AG04449 (cell line): Measurements from ENCODE around the gene RPRD2.
A peak's percentile ranks its signal among the peaks of the same experiment; 100 is the strongest.

Experiments used
- CTCF ChIA-PET: fragments of 350-600 bp; formaldehyde crosslinking; extraction: SDS; loops from one replicate; lab custom pipeline; 2021; ENCODE audit warnings: antibody characterized with exemption; lab: Yijun Ruan, JAX
- POLR2A ChIA-PET: fragments of 400-600, 350-600 bp; formaldehyde crosslinking; extraction: SDS; loops from one replicate; lab custom pipeline; 2020; ENCODE audit warnings: antibody characterized with exemption, inconsistent platforms; lab: Yijun Ruan, JAX
- DNase-seq: peaks from one replicate; pipeline ENCODE4 v3.0.0-alpha.2; 2010; ENCODE audit warnings: low read depth, low spot score
- H3K4me3 ChIP-seq: 2 replicates; pipeline ENCODE4 v1.5.1; 2011; ENCODE audit warnings: low read depth, mild to moderate bottlenecking, control low read depth, low read length
- CTCF ChIP-seq: IDR thresholded peaks from one replicate; pipeline ENCODE4 v1.5.1; 2011; ENCODE audit warnings: mild to moderate bottlenecking, moderate library complexity, low read length, control low read depth, inconsistent platforms; ENCODE audit not compliant: insufficient read depth; ENCODE audit errors: missing control alignments

The RPRD2 gene

DNA sequence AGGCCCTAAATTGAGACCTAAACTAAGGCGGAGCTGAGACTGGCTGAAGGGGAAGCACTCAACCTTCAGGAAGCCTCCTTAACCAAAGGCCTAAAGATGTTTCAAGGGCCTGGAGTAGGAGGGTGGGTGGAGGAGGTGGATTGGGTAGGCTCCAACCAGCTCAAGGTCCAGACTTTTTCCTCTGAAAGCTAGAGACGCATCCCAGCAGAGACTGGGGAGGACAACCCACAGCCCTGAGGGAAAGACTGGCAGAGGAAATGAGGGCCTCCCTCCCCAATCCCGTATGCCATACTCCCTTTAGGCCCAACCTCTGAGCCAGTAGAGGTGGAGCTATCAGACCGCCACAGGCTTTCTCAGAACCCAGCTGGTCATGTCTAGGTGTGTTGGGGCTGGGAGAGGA lies 145.0 kb downstream of the RPRD2 start:
- ChIA-PET CTCF (interaction anchor here (0.9 to 2.4 kb wide), 5 partner anchors 24 to 486 kb away, joined by 3 to 15 read pairs (median 5); no protein-coding TSS in a partner anchor), POLR2A (interaction anchor here (0.6 to 0.9 kb wide), 2 partner anchors 70 to 168 kb away, joined by 3 to 4 read pairs; partner anchors contain the start of gene MCL1)
- H3K4me3 ChIP-seq: peak overlapping the region; percentile 64
- DNase-seq: no peak
- no peak for TF ChIP-seq CTCF

DNA sequence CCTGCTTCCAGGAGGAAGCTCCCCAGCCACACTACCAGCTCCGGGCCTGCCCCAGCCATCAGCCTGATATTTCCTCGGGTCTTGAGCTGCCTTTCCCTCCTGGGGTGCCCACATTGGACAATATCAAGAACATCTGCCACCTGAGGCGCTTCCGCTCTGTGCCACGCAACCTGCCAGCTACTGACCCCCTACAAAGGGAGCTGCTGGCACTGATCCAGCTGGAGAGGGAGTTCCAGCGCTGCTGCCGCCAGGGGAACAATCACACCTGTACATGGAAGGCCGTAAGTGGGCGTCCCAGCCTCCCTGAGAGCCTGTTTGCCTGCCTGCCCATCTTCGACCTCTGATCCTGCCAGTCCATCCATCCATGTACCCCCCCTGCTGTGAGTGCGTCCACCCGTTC lies 147.6 kb downstream of the RPRD2 start:
- no peak for DNase-seq
- H3K4me3 ChIP-seq: no peak overlapping the region
- TF ChIP-seq CTCF: no peak
- ChIA-PET CTCF (interaction anchor here (1.0 to 11.8 kb wide), 4 partner anchors 22 to 256 kb away, joined by 3 to 160 read pairs (median 4); no protein-coding TSS in a partner anchor), POLR2A (no interaction called here)

DNA sequence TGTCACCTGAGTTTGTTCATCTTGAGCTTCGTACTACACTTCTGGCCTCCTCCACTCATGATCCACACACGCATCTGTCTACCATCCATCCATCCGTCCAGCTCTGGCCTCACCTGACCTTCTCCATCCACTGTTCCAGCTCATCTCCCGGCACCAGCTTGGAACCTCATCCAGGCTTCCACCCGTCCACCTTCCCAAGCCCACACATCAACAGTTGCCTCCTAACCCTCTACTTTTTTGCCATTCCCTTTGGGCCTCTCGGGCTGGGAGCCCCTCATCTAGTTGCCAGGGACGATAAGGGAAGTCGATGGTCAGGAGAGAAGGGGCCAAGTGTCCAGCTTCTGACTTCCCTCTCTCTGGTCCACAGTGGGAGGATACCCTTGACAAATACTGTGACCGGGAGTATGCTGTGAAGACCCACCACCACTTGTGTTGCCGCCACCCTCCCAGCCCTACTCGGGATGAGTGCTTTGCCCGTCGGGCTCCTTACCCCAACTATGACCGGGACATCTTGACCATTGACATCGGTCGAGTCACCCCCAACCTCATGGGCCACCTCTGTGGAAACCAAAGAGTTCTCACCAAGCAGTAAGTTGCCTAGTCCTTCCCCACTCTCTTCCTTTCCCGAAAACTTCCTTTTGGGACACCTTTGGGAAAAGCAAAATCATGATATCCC lies 148.2 kb downstream of the RPRD2 start:
- DNase-seq: no peak
- H3K4me3 ChIP-seq: no peak overlapping the region
- ChIA-PET CTCF (interaction anchor here (1.0 to 11.8 kb wide), 4 partner anchors 21 to 256 kb away, joined by 3 to 160 read pairs (median 6); no protein-coding TSS in a partner anchor), POLR2A (no interaction called here)
- TF ChIP-seq CTCF: no peak

DNA sequence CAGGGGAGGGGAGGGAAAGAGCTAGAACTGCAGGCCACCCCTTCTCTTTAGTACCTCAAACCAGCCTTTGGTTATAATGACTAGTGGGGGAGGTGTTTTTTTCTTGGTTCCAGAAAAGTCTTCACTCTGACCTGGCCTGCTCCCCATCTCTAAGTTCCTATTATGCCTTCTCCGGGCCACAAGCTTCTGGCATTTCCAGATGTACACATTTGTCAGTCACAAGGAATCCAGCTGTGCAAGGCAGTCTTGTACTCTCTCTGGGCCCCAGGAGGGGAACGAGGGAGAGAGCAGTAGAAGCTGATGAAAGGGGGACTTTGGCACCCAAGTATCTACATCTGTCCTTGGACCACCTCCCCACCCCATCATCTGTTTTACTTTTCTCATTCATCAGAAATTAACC lies 148.9 kb downstream of the RPRD2 start:
- CTCF ChIA-PET: interaction anchor here (1.5 to 11.8 kb wide), 3 partner anchors 20 to 257 kb away, joined by 4 to 160 read pairs (median 8); no protein-coding TSS in a partner anchor
- no peak for TF ChIP-seq CTCF
- H3K4me3 ChIP-seq: no peak overlapping the region
- no peak for DNase-seq
- POLR2A ChIA-PET: interaction anchor here (0.6 to 1.1 kb wide), 2 partner anchors 41 to 428 kb away, joined by 3 read pairs; no protein-coding TSS in a partner anchor

DNA sequence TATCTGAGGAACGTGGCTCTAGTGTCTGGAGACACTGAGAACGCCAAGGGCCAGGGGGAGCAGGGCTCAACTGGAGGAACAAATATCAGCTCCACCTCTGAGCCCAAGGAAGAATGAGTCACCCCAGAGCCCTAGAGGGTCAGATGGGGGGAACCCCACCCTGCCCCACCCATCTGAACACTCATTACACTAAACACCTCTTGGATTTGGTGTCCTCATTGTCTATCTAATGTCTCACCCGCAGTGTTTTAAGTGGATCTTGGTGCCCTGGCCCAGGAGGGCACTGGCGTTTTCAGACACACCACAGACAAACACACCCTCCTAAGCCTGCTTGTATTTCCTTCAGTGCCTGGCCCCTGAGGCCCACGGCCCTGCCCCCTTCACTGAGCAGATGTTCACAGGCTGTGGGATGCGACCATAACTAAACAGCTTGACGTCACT lies 149.4 kb downstream of the RPRD2 start:
- H3K4me3 ChIP-seq: no peak overlapping the region
- POLR2A ChIA-PET: interaction anchor here (0.6 to 1.1 kb wide), 2 partner anchors 40 to 428 kb away, joined by 3 read pairs; no protein-coding TSS in a partner anchor
- CTCF ChIA-PET: interaction anchor here (2.0 to 11.8 kb wide), 2 partner anchors 20 to 47 kb away, joined by 8 to 160 read pairs; no protein-coding TSS in a partner anchor
- TF ChIP-seq CTCF: no peak
- no peak for DNase-seq

DNA sequence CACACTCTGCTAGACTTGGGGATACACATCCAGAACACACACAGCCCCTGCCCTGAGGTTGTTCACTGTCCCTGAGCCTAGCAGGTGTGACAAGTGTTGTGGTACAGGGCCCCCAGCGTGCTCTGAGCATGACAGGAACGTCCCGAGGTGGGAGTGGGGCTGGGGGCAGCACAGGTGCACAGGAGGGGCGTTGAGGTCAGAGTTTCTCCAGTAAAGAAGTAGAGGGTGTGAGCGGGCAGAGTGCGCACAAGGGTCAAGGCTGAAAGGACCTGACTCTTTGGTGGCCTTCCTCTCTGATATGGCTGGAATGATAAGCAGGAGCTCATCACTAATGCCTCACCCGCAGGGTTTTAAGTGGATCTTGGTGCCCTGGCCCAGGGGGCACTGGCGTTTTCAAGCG lies 150.3 kb downstream of the RPRD2 start:
- TF ChIP-seq CTCF: no peak
- H3K4me3 ChIP-seq: no peak overlapping the region
- ChIA-PET POLR2A (no interaction called here), CTCF (interaction anchor here (1.1 to 11.8 kb wide), 4 partner anchors 11 to 46 kb away, joined by 3 to 160 read pairs (median 6); no protein-coding TSS in a partner anchor)
- DNase-seq: no peak
